ENCODE data around the gene TSPAN4. TPM values are rescaled to one million over a fixed set of nuclear protein-coding genes. Genes with fewer than 3 reads are reported as not detected.

The TSPAN4 gene
- total and polyA plus RNA-seq, 12 donors, result 22.2 to 66.5 (median 29.5) TPM

- Histone ChIP-seq H3K4me3 (peak overlapping the region in 8 of 10 donors; percentile 33 to 52 (median 42)), H3K36me3 (peaks cover 0 to 21% (median 0%) of the 10 kb centered on the region in 9 donors), H3K9me3 (no peaks in the 10 kb centered on the region), H3K27me3 (peaks cover 0 to 28% (median 0%) of the 10 kb centered on the region in 7 donors), H3K27ac (no peak overlapping the region), H3K4me1 (peaks cover 24 to 82% (median 47%) of the 10 kb centered on the region in 9 donors)
- no peak for TF ChIP-seq CTCF (IDR thresholded peaks at IDR 0.05)
- intact Hi-C loops (cut with DNase I), result loop anchor here in 9 of 10 donors (2.0 to 10.0 kb wide), 6 partner anchors 57 to 202 kb away; partner anchors contain the start of genes AP2A2 (in 1 of the 9) and CHID1 (in 1 of the 9)
- DNase-seq, result no peak
- WGBS, 2 donors, result 38 to 46% methylated on average over 62 to 97 of the region's 97 CpGs
- ATAC-seq, result no peak
Observed at GRCh38 chr11:849951-850774, 7.5 kb downstream of the TSPAN4 start.

- peaks cover 18 to 82% (median 38%) of the 10 kb centered on the region in 9 donors for H3K4me1 ChIP-seq
- peaks cover 0 to 28% (median 0%) of the 10 kb centered on the region in 7 donors for H3K27me3 ChIP-seq
- no peaks in the 10 kb centered on the region for H3K9me3 ChIP-seq
- H3K36me3 ChIP-seq, result peaks cover 0 to 21% (median 0%) of the 10 kb centered on the region in 9 donors
- intact Hi-C loops (cut with DNase I), result loop anchor here in 2 of 10 donors (10.0 kb wide), 1 partner anchor 194 kb away; no protein-coding TSS in a partner anchor
- no peak for ATAC-seq
- no peak for TF ChIP-seq CTCF (IDR thresholded peaks at IDR 0.05)
- WGBS, 2 donors, result 76 to 77% methylated on average over 22 to 28 of the region's 28 CpGs
- no peak overlapping the region for H3K27ac ChIP-seq
- no peak overlapping the region for H3K4me3 ChIP-seq
- no peak for DNase-seq
Observed at GRCh38 chr11:850775-851763, 8.4 kb downstream of the TSPAN4 start.

GRCh38 chr11:852762-853161, 10.1 kb downstream of the TSPAN4 start:
- Histone ChIP-seq H3K36me3 (peaks cover 0 to 17% (median 0%) of the 10 kb centered on the region in 9 donors), H3K4me3 (no peak overlapping the region), H3K9me3 (no peaks in the 10 kb centered on the region), H3K27ac (no peak overlapping the region), H3K4me1 (peaks cover 22 to 79% (median 39%) of the 10 kb centered on the region in 9 donors), H3K27me3 (peaks cover 0 to 26% (median 0%) of the 10 kb centered on the region in 7 donors)
- TF ChIP-seq CTCF (IDR thresholded peaks at IDR 0.05), result no peak
- DNase-seq, result no peak
- ATAC-seq, result no peak
- intact Hi-C loops (cut with DNase I), result loop anchor here in 2 of 10 donors (10.0 kb wide), 1 partner anchor 192 kb away; no protein-coding TSS in a partner anchor
- WGBS, 2 donors, result 85 to 87% methylated on average over 14 to 15 of the region's 15 CpGs

Data from heart right ventricle (tissue), 16 donors.